Islet precursor cell (in vitro differentiated cells): ENCODE measurements around the gene LZTR1.

ENCODE experiments used
- DNase-seq: peaks from one replicate; pipeline ENCODE4 v3.0.0-alpha.2; 2018

LZTR1 gene

GRCh38 chr22:20951151-20951931, 30.8 kb upstream of the LZTR1 start:
- no peak for DNase-seq

GRCh38 chr22:20951932-20952380, 30.1 kb upstream of the LZTR1 start:
- DNase-seq = no peak

DNA sequence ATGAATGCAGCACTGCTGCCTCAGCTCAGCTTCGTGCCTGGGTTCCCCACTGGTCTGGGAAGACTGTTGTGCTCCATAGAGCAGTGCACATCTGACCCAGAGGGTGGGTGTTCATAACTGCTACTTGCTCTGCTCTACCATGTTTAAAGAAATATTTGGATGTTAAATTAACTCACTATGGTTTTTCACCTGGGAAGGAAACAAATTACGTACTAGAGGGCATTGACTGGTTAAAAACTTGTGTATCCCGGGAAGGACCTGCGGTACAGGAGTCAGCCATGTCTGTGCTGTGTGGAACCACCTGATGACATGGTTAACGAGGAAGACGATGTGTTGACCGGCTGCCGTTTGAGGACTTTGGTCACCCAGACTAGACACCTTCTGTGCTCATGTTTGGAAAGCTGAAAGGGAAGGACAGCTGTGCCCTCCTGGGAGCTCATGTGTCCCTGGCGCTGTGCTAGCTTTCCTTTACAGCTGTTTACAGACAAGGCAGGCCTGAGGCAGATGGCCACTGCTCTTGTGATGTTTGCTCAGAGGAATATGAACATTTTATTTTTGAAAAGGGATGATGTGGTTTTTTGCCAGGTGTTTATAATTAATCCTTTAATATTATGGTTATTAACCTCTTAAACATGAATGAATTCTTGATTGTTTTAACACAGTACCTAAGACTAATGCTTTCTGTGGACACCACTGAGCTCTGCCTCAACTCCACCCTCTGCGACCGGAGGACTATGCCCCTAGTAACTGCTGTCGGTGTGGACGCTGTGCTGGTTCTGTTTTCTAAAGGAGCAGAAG, 29.4 kb upstream of the LZTR1 start:
- DNase-seq = no peak

- no peak for DNase-seq
Measured at GRCh38 chr22:20953342-20953608, 28.8 kb upstream of the LZTR1 start.

- DNase-seq = no peak
Measured at GRCh38 chr22:20953668-20954500, 28.2 kb upstream of the LZTR1 start.

DNA sequence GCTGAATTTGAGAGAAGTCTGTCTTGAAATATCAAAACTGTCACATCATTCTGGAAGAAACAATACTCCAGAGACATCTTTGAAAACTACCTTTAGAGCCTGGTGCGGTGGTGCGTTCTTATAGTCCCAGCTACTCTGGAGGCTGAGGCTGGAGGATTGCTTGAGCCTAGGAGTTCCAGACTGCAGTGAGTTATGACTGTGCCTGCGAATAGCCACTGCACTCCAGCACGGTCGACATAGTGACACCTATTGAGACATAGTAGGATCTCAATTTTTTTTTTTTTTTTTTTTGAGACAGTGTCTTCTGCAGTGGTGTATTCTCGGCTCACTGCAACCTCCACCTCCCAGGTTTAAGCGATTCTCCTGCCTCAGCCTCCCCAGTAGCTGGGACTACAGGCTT, 26.5 kb upstream of the LZTR1 start:
- DNase-seq = no peak

DNA sequence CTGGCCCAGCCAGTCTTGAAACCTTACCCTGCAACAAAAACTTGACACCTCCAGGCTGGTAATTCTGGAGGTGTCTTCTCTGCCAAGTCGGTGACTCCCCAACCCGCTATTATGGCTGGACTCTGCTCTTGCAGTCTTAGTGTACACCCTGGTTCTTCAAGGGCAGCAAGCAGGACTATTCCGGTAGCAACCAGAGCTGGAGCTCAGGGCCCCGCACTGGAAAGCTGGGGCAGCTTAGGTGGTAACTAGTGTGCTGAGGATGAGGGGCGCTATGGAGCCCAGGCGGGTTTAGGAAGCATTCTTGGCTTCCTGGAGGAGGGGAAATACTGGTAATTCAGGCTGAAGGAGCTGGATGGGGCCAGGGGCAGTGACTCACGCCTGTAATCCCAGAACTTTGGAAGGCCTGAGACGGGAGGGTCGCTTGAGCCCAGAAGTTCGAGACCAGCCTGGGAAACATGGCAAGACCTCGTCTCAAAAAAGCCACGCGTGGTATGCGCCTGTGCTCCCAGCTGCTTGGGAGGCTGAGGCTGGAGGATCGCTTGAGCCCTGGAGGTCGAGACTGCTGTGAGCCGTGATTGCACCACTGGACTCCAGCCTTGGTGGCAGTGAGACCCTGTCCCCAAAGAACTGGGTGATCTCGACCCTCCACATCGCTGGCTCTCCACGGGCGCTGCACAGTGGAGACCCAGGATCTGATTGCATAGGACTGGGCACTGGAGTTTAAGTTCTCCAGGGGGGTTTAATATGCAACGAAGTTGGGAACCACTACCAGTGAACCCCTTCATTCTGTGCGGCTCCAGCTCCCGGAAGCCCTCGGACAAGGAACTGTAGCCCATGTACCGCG, 25.6 kb upstream of the LZTR1 start:
- peak; percentile 93 for DNase-seq

GRCh38 chr22:20957102-20957682, 24.9 kb upstream of the LZTR1 start:
- DNase-seq = peak; percentile 75

GRCh38 chr22:20957683-20958431, 24.2 kb upstream of the LZTR1 start:
- peak; percentile 75 for DNase-seq

- DNase-seq = no peak
Measured at GRCh38 chr22:20959578-20960461, 22.3 kb upstream of the LZTR1 start.

DNA sequence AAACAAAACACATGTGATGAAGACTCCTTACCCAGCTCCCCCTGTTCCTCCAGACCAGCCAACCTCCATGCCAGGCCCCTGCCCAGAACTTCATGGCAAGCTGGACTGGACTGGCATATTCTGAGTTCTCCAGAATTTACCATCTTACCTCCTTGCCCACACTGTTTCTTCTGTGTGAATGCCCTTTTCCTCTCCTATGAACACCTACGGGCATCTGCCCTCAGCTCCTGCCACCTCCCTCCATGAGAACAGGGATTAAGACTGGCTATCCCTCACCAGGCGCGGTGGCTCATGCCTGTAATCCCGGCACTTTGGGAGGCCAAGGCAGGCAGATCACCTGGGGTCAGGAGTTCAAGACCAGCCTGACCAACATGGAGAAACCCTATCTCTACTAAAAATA, 21.5 kb upstream of the LZTR1 start:
- no peak for DNase-seq

DNA sequence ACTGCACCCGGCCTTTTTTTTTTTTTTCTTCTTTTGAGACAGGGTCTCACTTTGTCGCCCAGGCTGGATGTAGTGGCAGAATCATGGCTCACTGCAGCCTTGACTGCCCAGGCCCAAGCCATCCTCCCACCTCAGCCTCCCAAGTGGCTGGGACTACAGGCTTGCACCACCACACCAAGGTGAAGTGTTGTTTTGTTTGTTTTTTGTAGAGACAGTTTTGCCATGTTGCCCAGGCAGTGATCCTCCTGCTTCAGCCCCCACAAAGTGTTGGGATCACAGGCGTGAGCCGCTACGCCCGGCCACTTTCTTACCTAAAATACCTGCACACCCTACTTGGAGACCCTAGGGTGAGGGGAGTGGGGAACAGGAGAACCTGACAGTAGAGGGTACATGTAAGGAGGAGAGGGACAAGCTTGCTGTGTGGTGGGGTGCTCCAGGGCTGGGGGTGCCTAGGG, 19.6 kb upstream of the LZTR1 start:
- no peak for DNase-seq

GRCh38 chr22:20963201-20964052, 18.7 kb upstream of the LZTR1 start:
- no peak for DNase-seq

GRCh38 chr22:20964090-20964798, 17.9 kb upstream of the LZTR1 start:
- no peak for DNase-seq

DNA sequence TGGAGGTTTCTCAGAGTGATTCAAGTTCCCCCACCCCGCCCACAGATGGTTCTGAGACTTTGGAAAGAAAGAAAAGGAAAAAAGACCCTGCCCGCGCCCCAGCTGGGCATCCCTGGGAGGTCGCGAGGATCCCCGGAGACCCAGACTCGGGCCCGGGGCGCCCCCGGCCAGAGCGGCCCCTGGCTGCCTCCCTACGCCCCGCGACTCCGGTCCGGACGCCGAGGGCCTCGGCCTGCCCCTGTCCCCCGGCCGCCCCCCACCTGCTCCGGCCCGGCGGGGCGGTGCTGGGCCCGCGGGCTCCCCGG, 17.3 kb upstream of the LZTR1 start:
- no peak for DNase-seq

GRCh38 chr22:20965104-20965887, 16.8 kb upstream of the LZTR1 start:
- no peak for DNase-seq

DNA sequence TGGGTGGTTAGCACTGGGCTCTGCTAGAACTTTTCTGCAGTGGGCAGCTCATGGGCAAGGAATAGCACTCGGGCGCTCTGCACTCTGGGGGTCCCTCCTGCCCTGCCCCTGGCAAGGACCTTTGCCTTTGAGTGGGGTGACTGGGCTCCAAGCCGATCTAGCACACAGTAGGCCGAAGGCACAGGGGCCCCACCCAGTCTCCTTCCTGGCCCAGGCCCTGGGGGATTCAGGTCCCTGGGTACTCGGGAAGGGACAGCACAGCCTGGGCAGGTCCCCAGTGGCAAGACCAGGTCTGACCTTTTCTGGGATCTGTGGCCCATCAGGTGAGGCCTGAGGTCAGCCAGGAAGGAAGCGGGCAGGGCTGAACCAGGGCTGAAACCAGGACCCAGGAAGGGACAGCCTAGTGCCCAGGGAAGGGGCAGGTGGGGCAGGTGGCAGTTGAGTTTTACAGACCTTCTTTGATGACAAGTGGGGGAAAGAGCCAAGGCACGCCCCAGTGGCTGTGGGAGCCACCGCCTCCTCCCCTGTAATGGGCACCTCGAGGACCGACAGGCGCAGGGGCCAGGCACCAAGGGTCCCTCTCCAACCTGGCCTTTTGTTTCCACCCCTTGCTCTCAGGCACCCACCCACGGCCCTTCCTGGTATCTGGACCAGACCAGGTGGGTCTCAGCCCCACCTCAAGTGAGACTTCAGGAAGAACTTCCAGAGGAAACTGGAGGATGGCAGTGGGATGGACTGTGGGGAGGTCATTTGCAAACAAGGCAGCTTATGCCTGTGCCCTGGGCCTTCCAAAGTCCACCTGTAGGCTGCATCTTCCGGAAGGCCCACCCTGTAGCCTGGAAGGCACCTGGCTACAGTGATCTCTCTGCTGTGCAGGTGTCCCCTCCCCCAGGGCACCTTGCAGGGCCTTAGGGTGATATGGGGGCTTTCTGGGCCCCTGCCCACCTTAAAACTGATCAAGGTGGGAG, 15.9 kb upstream of the LZTR1 start:
- no peak for DNase-seq
